UCSD-AML1 (cell line): ENCODE data around the gene LYPLAL1.
"Not testable (repeated sequence)": the region's sequence is repeated elsewhere in the genome, so short reads cannot be mapped to it uniquely, and the experiment has no call there.

Experiments
- DNase-seq: peaks from one replicate; lab custom pipeline; 2025; ENCODE audit not compliant: unreplicated experiment; lab: John Stamatoyannopoulos, UW

LYPLAL1 gene

GRCh38 chr1:219209578-219209977, 35.9 kb downstream of the LYPLAL1 start:
- no peak for DNase-seq

GRCh38 chr1:219210067-219210466, 36.4 kb downstream of the LYPLAL1 start:
- DNase-seq = no peak

GRCh38 chr1:219215477-219215876, 41.8 kb downstream of the LYPLAL1 start:
- no peak for DNase-seq

GRCh38 chr1:219220945-219221344, 47.3 kb downstream of the LYPLAL1 start:
- no peak for DNase-seq

GRCh38 chr1:219223496-219223895, 49.8 kb downstream of the LYPLAL1 start:
- DNase-seq = no peak

GRCh38 chr1:219226196-219226595, 52.5 kb downstream of the LYPLAL1 start:
- DNase-seq = no peak

GRCh38 chr1:219227360-219228057, 53.8 kb downstream of the LYPLAL1 start:
- DNase-seq = no peak

GRCh38 chr1:219228058-219228419, 54.4 kb downstream of the LYPLAL1 start:
- DNase-seq = no peak

- no peak for DNase-seq
Measured at GRCh38 chr1:219232890-219233289, 59.2 kb downstream of the LYPLAL1 start.

- DNase-seq = no peak
Measured at GRCh38 chr1:219235903-219236481, 62.3 kb downstream of the LYPLAL1 start.

GRCh38 chr1:219236933-219237610, 63.4 kb downstream of the LYPLAL1 start:
- no peak for DNase-seq

GRCh38 chr1:219239518-219239917, 65.8 kb downstream of the LYPLAL1 start:
- no peak for DNase-seq

GRCh38 chr1:219244864-219245263, 71.2 kb downstream of the LYPLAL1 start:
- DNase-seq = no peak

- no peak for DNase-seq
Measured at GRCh38 chr1:219247441-219247840, 73.8 kb downstream of the LYPLAL1 start.

GRCh38 chr1:219250468-219250867, 76.8 kb downstream of the LYPLAL1 start:
- not testable (repeated sequence) for DNase-seq

- DNase-seq = no peak
Measured at GRCh38 chr1:219257751-219258150, 84.1 kb downstream of the LYPLAL1 start.

GRCh38 chr1:219261454-219261853, 87.8 kb downstream of the LYPLAL1 start:
- DNase-seq = no peak
